Renal pelvis (tissue), 4 donors: Measurements from ENCODE around the gene HRH2. TPM values are rescaled to one million over a fixed set of nuclear protein-coding genes. Genes with fewer than 3 reads are reported as not detected.
"Not testable (repeated sequence)": the region's sequence is repeated elsewhere in the genome, so short reads cannot be mapped to it uniquely, and the experiment has no call there.

Source experiments
- DNase-seq: peaks from one replicate; pipeline ENCODE4 v3.0.0-alpha.2; 2013
- polyA plus RNA-seq, 3 donors: library from polyadenylated mRNA; unstranded; fragments of 120-200 nt; gene quantifications; one replicate each; pipeline ENCODE4 v1.2.1, GENCODE V29; 2013; ENCODE audit not compliant: insufficient read length in 3 of 3

The HRH2 gene
- polyA plus RNA-seq, 3 donors = 2.7 to 3.5 (median 3.1) TPM

DNA sequence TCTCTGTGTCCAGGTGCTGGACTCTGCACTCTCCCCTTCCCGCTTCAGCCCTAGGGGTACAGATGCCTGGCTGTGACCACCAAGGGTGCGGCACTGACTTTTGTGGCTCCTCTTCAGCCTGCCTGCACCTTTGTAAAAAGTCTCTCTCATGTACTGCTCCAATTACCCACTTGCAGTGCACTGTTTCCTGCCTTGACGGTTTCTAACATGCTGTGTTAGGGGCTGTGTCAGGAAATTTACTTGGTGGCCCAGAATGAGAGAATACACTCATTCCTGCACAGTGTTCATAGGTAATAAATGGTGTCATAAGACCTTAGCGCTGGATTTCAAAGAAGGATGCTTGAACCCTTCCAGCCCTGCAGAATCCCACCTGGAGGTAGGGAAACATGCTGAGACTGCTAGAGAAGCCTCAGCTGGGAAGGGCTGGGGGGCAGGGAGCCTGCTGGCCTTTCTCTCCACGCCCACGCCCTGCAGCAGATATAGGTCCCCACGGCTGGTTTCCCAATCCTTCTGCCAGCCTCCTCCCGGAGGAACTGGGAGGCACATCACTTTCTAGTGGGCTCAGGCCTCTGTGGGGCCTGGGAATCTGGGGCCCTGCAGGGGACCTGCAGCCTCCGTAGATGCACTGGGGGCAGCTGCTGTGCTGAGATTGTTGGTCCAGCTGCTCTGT is 17.6 kb upstream of the HRH2 start:
- no peak for DNase-seq

DNA sequence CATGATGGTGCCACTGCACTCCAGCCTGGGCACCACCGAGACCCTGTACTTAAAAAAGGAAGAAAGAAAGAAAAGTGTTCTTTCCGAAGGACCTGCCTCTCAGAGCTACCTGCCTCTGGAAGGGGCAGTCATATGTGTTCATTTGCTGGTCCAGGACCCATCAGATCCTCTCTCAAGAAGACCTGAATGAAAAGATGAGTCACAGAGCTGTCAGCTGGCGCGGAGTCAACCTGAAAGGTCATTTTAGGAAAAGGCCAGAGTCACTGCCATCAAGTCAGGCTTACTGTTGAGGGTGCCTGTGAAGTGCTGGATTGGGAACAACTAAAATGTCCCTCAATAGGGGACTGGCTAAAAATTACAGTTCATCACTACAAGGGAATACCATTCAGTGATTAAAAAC is 14.9 kb upstream of the HRH2 start:
- no peak for DNase-seq

DNA sequence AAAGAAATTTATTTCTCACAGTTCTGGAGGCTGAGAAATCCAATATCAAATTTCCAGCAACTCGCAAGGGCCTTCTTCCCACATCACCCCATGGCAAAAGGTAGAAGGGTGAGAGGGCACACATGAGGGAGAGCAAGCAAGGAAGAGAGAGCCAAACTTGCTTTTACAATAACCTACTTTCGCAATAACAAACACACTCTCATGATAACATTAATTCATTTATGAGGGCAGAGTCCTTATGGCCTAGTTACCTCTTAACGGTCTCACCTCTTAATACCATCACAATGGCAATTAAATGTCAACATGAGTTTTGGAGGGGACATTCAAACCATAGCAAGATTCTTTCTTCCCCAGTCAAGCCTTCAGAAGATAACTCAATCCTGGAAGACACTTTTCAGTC is 11.6 kb upstream of the HRH2 start:
- no peak for DNase-seq

DNA sequence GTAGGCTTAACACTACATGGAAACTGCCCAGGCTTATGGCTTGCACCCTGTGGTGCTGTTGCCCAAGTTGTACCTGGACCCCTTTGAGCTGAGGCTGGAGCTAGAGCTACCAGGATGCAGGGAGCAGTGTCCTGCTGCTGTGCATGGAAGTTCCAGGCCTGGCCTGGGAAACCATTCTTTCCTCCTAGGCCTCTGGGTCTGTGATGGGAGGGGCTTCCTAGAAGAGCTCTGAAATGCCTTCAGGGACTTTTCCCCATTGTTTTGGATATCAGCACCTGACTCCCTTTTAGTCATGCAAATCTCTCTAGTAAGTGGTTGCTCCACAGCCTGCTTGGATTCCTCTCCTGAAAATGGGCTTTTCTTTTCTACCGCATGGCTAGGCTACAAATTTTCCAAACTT is 7.9 kb upstream of the HRH2 start:
- no peak for DNase-seq

DNA sequence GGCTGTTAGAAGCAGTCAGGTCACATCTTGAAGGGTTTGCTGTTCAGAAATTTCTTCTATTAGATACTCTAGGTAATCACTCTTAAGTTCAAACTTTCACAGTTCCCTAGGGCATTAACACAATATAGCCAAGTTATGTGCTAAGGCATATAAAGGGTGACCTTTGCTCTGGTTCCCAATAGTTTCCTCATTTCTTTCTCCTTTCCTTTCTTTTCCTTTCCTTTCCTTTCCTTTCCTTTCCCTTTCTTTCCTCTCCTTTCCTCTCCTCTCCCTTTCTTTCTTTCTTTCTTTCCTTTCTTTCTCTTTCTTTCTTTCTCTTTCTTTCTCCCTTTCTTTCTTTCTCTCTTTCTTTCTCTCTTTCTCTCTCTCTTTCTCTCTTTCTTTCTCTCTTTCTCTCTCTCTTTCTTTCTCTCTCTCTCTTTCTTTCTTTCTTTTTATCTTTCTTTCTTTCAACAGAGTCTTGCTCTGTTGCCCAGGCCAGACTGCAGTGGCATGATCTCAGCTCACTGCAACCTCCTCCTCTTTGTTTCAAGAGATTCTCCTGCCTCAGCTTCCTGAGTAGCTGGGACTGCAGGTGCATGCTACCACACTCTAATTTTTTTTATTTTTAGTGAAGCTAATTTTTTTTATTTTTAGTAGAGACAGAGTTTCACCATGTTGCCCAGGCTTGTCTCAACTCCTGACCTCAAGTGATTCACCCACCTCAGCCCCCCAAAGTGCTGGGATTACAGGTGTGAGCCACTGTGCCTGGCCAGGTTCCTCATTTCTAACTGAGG is 7.3 kb upstream of the HRH2 start:
- DNase-seq = not testable (repeated sequence)

GRCh38 chr5:175652741-175653663 is 4.9 kb upstream of the HRH2 start:
- DNase-seq = no peak

- no peak for DNase-seq
Measured at GRCh38 chr5:175653763-175654162, 4.1 kb upstream of the HRH2 start.

DNA sequence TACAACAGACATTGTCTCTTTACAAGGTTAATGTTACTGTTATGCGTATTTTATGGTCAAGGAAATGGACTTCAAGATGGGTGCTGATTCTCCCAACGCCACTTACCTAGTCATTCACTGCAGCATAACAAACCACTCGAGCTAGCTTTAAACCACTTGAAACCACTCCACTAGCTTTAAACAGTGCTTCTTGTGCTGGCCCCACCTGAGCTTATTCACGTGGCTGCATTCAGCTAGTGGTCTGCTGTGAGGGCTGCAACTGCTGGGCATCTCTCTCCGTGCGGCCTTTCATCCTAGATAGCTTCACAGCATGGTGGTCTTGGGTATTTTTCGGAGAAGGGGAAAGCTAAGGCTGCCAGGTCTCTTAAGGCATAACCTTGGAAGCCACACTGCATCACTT is 3.5 kb upstream of the HRH2 start:
- no peak for DNase-seq

- DNase-seq = peak; percentile 17
Measured at GRCh38 chr5:175654807-175655206, 3.1 kb upstream of the HRH2 start.

DNA sequence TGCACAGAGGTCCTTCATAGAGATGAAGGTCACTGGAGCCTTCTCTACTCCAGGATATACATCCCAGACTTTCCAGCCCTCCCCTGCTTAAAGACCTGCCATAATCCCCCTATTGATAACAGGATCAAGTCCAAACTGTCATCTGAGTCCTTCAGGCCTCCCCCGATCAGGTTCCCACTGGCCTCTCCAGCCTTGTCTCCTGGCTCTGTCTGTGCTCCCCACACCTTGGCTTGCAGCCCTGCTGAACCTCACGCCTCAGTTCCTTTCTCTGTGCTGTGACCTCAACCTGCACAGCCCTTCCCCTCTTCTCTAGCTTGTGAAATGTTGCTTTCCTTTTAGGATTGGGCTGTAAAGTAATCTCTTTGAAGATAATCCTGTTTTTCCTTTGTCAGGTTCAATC is 2.5 kb upstream of the HRH2 start:
- no peak for DNase-seq

DNA sequence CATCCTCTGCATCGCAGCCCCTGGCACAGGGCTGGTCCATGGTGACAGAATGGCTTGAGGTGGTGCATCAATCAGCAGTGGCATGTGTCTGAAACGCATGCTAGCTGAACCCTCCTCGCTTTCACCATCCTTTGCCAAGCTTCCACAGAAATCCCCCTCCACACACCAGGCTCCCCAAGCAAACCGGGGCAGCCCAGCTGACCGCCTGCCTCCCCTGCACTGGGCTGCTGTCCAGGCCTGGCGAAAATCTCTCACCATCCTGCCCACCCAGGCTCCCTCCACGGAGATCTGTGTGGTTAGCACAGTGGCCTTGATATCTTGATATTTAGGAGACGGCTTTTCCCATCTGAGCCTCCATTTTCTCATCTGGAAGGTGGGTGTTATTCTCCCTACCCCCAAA is 905 bp upstream of the HRH2 start:
- no peak for DNase-seq

GRCh38 chr5:175658299-175659145 is 651 bp downstream of the HRH2 start:
- peak; percentile 21 for DNase-seq

- peak; percentile 42 for DNase-seq
Measured at GRCh38 chr5:175659546-175660253, 1.8 kb downstream of the HRH2 start.

- DNase-seq = no peak
Measured at GRCh38 chr5:175663186-175664184, 5.6 kb downstream of the HRH2 start.

DNA sequence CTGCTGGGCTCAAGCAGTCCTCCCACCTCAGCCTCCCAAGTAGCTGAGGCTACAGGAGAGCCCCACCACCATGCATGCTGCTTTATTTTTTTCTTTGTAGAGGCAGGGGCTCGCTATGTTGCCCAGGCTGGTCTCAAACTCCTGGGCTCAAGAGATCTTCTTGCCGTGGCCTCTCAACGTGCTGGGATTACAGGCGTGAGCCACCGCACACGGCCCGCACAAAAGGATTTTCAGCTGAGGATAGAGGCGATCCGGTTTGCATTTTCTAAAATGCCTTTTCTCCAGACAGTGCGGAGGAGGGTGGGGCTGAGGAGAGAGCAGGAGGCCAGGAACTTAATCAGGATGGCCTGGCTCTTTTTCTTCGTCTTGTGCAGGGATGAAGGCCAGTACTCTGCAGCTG is 6.9 kb downstream of the HRH2 start:
- no peak for DNase-seq

GRCh38 chr5:175666216-175666615 is 8.3 kb downstream of the HRH2 start:
- DNase-seq = no peak

DNA sequence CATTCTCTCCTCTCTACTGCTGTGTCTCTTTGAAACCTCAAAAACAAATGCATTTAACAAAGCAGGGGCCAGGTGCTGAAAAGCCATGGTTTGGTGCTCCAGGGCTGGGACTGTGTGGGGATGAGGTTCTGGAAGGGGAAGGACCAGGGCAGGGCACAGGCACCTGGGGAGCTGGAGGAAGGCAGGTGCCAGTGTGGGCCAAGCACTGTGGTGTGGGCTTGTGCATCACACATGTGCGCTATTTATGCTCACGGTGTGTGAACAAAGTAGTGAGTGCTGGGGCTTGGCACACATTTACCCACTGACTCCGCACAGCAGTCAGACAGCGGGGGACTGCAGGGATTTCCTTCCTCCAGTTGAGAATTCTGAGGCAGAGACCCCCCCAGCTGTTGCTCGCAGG is 10.1 kb downstream of the HRH2 start:
- DNase-seq = no peak

DNA sequence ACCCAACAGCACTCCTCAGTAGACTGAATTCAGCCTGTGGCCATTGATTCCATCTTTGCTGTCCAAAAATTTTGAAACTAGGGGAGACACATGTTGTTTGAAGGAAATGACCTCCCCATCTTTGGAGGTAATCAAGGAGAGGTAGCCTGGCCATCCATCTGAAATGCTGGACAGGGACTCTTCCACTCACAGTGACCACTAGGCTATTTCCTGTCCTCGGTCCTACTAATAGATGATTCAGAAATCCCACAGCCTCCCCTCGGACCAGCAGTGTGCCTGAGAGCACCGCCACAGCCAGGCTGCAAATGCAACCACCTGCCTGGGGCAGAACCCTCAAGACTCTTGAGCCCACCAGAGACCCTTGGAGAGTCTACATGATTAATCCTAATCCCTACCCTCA is 12.5 kb downstream of the HRH2 start:
- DNase-seq = no peak

DNA sequence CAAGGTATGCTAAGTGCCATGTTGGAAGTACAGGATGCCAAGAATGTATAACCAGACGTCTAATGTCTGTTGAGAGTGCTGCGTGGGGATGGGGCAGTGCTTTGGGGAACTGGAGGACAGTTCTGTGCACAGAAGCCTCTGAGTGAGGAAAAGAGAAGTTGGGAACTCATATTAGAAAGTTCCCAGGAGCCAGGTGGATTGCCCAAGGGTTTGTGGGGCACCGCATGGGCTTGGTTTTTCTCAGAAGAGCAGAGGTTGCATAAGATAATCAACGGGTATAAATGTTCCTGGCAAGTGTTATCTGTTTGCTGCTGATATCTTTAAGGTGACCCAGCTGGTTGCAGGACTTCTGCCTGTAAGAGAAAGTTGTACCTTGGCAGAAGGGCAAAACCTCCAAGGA is 13.1 kb downstream of the HRH2 start:
- no peak for DNase-seq
